ENCODE data around the gene HTATIP2.

- TF ChIP-seq CTCF (IDR thresholded peaks at IDR 0.05) (no peak), EP300 (IDR thresholded peaks at IDR 0.05) (no peak), POLR2A (IDR thresholded peaks at IDR 0.05) (no peak)
Observed at GRCh38 chr11:20376162-20376730, 12.7 kb downstream of the HTATIP2 start.

All from ovary (tissue), 3 donors.